ENCODE measurements around the gene CNP. TPM values are rescaled to one million over a fixed set of nuclear protein-coding genes. Genes with fewer than 3 reads are reported as not detected.

CNP gene
- total RNA-seq, 2 experiments from 2014 or later = 81.2 to 97.5 TPM

GRCh38 chr17:41982026-41982760 lies 15.6 kb downstream of the CNP start:
- Mint-ChIP-seq H3K4me3 (no peak overlapping the region), H3K9me3 (no peaks in the 10 kb centered on the region), H3K27me3 (no peaks in the 10 kb centered on the region), H3K27ac (peak overlapping the region; percentile 71), H3K36me3 (ENCODE audit: low read depth) (peaks cover 67% of the 10 kb centered on the region), H3K4me1 (peaks cover 1% of the 10 kb centered on the region)
- DNase-seq = no peak
- CTCF ChIA-PET = interaction anchor here (0.9 to 1.6 kb wide), 4 partner anchors 13 to 90 kb away, joined by 3 to 5 read pairs (median 4); partner anchors contain the start of gene CNP
- POLR2A ChIA-PET = no interaction called here

- H3K4me3 Mint-ChIP-seq = no peak overlapping the region
Observed at GRCh38 chr17:41984454-41984853, 17.9 kb downstream of the CNP start.

GRCh38 chr17:41985919-41986318 lies 19.3 kb downstream of the CNP start:
- Mint-ChIP-seq H3K36me3 (ENCODE audit: low read depth) (peaks cover 65% of the 10 kb centered on the region), H3K27me3 (no peaks in the 10 kb centered on the region), H3K4me1 (no peaks in the 10 kb centered on the region), H3K27ac (no peak overlapping the region), H3K4me3 (no peak overlapping the region), H3K9me3 (no peaks in the 10 kb centered on the region)
- no peak for DNase-seq
- ChIA-PET POLR2A (no interaction called here), CTCF (no interaction called here)

More at GRCh38 chr17:41984454-41984853, 17.9 kb downstream of the CNP start:
- H3K27ac Mint-ChIP-seq = peak overlapping the region; percentile 25
- no peaks in the 10 kb centered on the region for H3K4me1 Mint-ChIP-seq
- CTCF ChIA-PET = interaction anchor here (0.6 to 1.5 kb wide), 5 partner anchors 9 to 20 kb away, joined by 3 to 4 read pairs (median 3); no protein-coding TSS in a partner anchor
- POLR2A ChIA-PET = no interaction called here
- no peaks in the 10 kb centered on the region for H3K9me3 Mint-ChIP-seq
- peaks cover 67% of the 10 kb centered on the region for H3K36me3 Mint-ChIP-seq (ENCODE audit: low read depth)
- DNase-seq = no peak
- no peaks in the 10 kb centered on the region for H3K27me3 Mint-ChIP-seq

- no peak overlapping the region for H3K4me3 Mint-ChIP-seq
- no peaks in the 10 kb centered on the region for H3K9me3 Mint-ChIP-seq
- DNase-seq = no peak
- H3K36me3 Mint-ChIP-seq (ENCODE audit: low read depth) = peaks cover 64% of the 10 kb centered on the region
- H3K27ac Mint-ChIP-seq = no peak overlapping the region
- ChIA-PET CTCF (interaction anchor here (1.1 kb wide), 1 partner anchor 15 kb away, joined by 3 read pairs; no protein-coding TSS in a partner anchor), POLR2A (interaction anchor here (0.6 kb wide), 1 partner anchor 20 kb away, joined by 7 read pairs; no protein-coding TSS in a partner anchor)
- H3K27me3 Mint-ChIP-seq = no peaks in the 10 kb centered on the region
- no peaks in the 10 kb centered on the region for H3K4me1 Mint-ChIP-seq
Observed at GRCh38 chr17:41986634-41987033, 20.0 kb downstream of the CNP start.

- peaks cover 57% of the 10 kb centered on the region for H3K36me3 Mint-ChIP-seq (ENCODE audit: low read depth)
- H3K4me1 Mint-ChIP-seq = no peaks in the 10 kb centered on the region
- no peaks in the 10 kb centered on the region for H3K9me3 Mint-ChIP-seq
- DNase-seq = no peak
- no peak overlapping the region for H3K4me3 Mint-ChIP-seq
- CTCF ChIA-PET = interaction anchor here (0.6 to 1.2 kb wide), 5 partner anchors 9 to 46 kb away, joined by 3 read pairs; no protein-coding TSS in a partner anchor
- no peaks in the 10 kb centered on the region for H3K27me3 Mint-ChIP-seq
- POLR2A ChIA-PET = interaction anchor here (0.6 kb wide), 1 partner anchor 286 kb away, joined by 5 read pairs; no protein-coding TSS in a partner anchor
- peak overlapping the region; percentile 9 for H3K27ac Mint-ChIP-seq
Observed at GRCh38 chr17:41987642-41988041, 21.0 kb downstream of the CNP start.

- Mint-ChIP-seq H3K4me1 (no peaks in the 10 kb centered on the region), H3K27ac (no peak overlapping the region), H3K36me3 (ENCODE audit: low read depth) (peaks cover 61% of the 10 kb centered on the region), H3K27me3 (no peaks in the 10 kb centered on the region), H3K4me3 (no peak overlapping the region), H3K9me3 (no peaks in the 10 kb centered on the region)
- ChIA-PET POLR2A (interaction anchor here (0.6 kb wide), 1 partner anchor 286 kb away, joined by 5 read pairs; no protein-coding TSS in a partner anchor), CTCF (interaction anchor here (1.1 to 1.6 kb wide), 3 partner anchors 9 to 30 kb away, joined by 3 read pairs; no protein-coding TSS in a partner anchor)
- no peak for DNase-seq
Observed at GRCh38 chr17:41988418-41988817, 21.8 kb downstream of the CNP start.

- H3K27me3 Mint-ChIP-seq = no peaks in the 10 kb centered on the region
- H3K9me3 Mint-ChIP-seq = no peaks in the 10 kb centered on the region
- ChIA-PET CTCF (interaction anchor here (1.6 kb wide), 1 partner anchor 9 kb away, joined by 3 read pairs; no protein-coding TSS in a partner anchor), POLR2A (no interaction called here)
- H3K27ac Mint-ChIP-seq = no peak overlapping the region
- peaks cover 61% of the 10 kb centered on the region for H3K36me3 Mint-ChIP-seq (ENCODE audit: low read depth)
- DNase-seq = no peak
- H3K4me3 Mint-ChIP-seq = no peak overlapping the region
- H3K4me1 Mint-ChIP-seq = no peaks in the 10 kb centered on the region
Observed at GRCh38 chr17:41989702-41990419, 23.3 kb downstream of the CNP start.

GRCh38 chr17:41992576-41992975 lies 26.0 kb downstream of the CNP start:
- Mint-ChIP-seq H3K27me3 (no peaks in the 10 kb centered on the region), H3K4me3 (no peak overlapping the region), H3K36me3 (ENCODE audit: low read depth) (peaks cover 57% of the 10 kb centered on the region), H3K27ac (no peak overlapping the region), H3K4me1 (no peaks in the 10 kb centered on the region), H3K9me3 (no peaks in the 10 kb centered on the region)
- DNase-seq = no peak
- ChIA-PET POLR2A (interaction anchor here (0.6 kb wide), 1 partner anchor 12 kb away, joined by 3 read pairs; no protein-coding TSS in a partner anchor), CTCF (interaction anchor here (0.6 kb wide), 1 partner anchor 235 kb away, joined by 3 read pairs; no protein-coding TSS in a partner anchor)

GRCh38 chr17:41996855-41997164 lies 30.2 kb downstream of the CNP start:
- no peak overlapping the region for H3K4me3 Mint-ChIP-seq
- CTCF ChIA-PET = interaction anchor here (0.8 kb wide), 1 partner anchor 9 kb away, joined by 3 read pairs; no protein-coding TSS in a partner anchor

GRCh38 chr17:41998497-41998896 lies 31.9 kb downstream of the CNP start:
- no peak overlapping the region for H3K27ac Mint-ChIP-seq
- ChIA-PET POLR2A (no interaction called here), CTCF (interaction anchor here (0.6 to 1.5 kb wide), 4 partner anchors 10 to 35 kb away, joined by 3 to 4 read pairs (median 4); partner anchors contain the start of gene DNAJC7)
- peaks cover 14% of the 10 kb centered on the region for H3K4me1 Mint-ChIP-seq
- H3K27me3 Mint-ChIP-seq = no peaks in the 10 kb centered on the region
- no peak overlapping the region for H3K4me3 Mint-ChIP-seq
- peaks cover 41% of the 10 kb centered on the region for H3K36me3 Mint-ChIP-seq (ENCODE audit: low read depth)
- no peak for DNase-seq
- no peaks in the 10 kb centered on the region for H3K9me3 Mint-ChIP-seq

More at GRCh38 chr17:41996855-41997164, 30.2 kb downstream of the CNP start:
- no peak overlapping the region for H3K27ac Mint-ChIP-seq
- H3K27me3 Mint-ChIP-seq = no peaks in the 10 kb centered on the region
- peaks cover 4% of the 10 kb centered on the region for H3K4me1 Mint-ChIP-seq
- no peak for DNase-seq
- no peaks in the 10 kb centered on the region for H3K9me3 Mint-ChIP-seq
- POLR2A ChIA-PET = no interaction called here
- H3K36me3 Mint-ChIP-seq (ENCODE audit: low read depth) = peaks cover 41% of the 10 kb centered on the region

GRCh38 chr17:42000413-42001133 lies 34.0 kb downstream of the CNP start:
- H3K9me3 Mint-ChIP-seq = no peaks in the 10 kb centered on the region
- peaks cover 35% of the 10 kb centered on the region for H3K36me3 Mint-ChIP-seq (ENCODE audit: low read depth)
- H3K27me3 Mint-ChIP-seq = no peaks in the 10 kb centered on the region
- CTCF ChIA-PET = interaction anchor here (1.0 kb wide), 1 partner anchor 17 kb away, joined by 3 read pairs; the partner anchor contains the start of gene DNAJC7
- no peak overlapping the region for H3K4me3 Mint-ChIP-seq
- POLR2A ChIA-PET = no interaction called here
- no peak overlapping the region for H3K27ac Mint-ChIP-seq
- DNase-seq = no peak
- H3K4me1 Mint-ChIP-seq = peaks cover 28% of the 10 kb centered on the region

- DNase-seq = no peak
- Mint-ChIP-seq H3K4me1 (peaks cover 28% of the 10 kb centered on the region), H3K36me3 (ENCODE audit: low read depth) (peaks cover 27% of the 10 kb centered on the region), H3K27ac (no peak overlapping the region), H3K9me3 (no peaks in the 10 kb centered on the region), H3K27me3 (no peaks in the 10 kb centered on the region), H3K4me3 (no peak overlapping the region)
- ChIA-PET CTCF (interaction anchor here (9.2 kb wide), 1 partner anchor 16 kb away, joined by 62 read pairs; the partner anchor contains the start of genes DNAJC7 and NKIRAS2), POLR2A (no interaction called here)
Observed at GRCh38 chr17:42001729-42002128, 35.1 kb downstream of the CNP start.
